Loucy (cell line): ENCODE results near the gene OR6V1.

Source experiments
- EZH2phosphoT487 ChIP-seq: fragments of 200-600 bp; IDR thresholded peaks from 2 replicates; pipeline ENCODE4 v1.6.1; 2018; ENCODE audit warnings: antibody characterized with exemption, mild to moderate bottlenecking, moderate library complexity, borderline replicate concordance
- TF ChIP-seq, protein P1 (sequence below): fragments of 200-600 bp; sonication (generic); conservative IDR thresholded peaks from 2 replicates; pipeline ENCODE4 v1.5.1; 2014; ENCODE audit warnings: mild to moderate bottlenecking, antibody characterized with exemption, low read length

- TF ChIP-seq, protein P1, sequence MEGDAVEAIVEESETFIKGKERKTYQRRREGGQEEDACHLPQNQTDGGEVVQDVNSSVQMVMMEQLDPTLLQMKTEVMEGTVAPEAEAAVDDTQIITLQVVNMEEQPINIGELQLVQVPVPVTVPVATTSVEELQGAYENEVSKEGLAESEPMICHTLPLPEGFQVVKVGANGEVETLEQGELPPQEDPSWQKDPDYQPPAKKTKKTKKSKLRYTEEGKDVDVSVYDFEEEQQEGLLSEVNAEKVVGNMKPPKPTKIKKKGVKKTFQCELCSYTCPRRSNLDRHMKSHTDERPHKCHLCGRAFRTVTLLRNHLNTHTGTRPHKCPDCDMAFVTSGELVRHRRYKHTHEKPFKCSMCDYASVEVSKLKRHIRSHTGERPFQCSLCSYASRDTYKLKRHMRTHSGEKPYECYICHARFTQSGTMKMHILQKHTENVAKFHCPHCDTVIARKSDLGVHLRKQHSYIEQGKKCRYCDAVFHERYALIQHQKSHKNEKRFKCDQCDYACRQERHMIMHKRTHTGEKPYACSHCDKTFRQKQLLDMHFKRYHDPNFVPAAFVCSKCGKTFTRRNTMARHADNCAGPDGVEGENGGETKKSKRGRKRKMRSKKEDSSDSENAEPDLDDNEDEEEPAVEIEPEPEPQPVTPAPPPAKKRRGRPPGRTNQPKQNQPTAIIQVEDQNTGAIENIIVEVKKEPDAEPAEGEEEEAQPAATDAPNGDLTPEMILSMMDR: no peak
- no peak for TF ChIP-seq EZH2phosphoT487
These were observed 36.1 kb upstream of the OR6V1 start for GRCh38 chr7:143015926-143016490.
